ENCODE results near the gene DCAF7.

The DCAF7 gene

GRCh38 chr17:63525190-63525946 is 24.9 kb upstream of the DCAF7 start:
- DNase-seq, result no peak

- DNase-seq, result no peak
Observed at GRCh38 chr17:63526861-63527260, 23.4 kb upstream of the DCAF7 start.

- no peak for DNase-seq
Observed at GRCh38 chr17:63528183-63528582, 22.1 kb upstream of the DCAF7 start.

GRCh38 chr17:63529711-63530556 is 20.3 kb upstream of the DCAF7 start:
- no peak for DNase-seq

DNA sequence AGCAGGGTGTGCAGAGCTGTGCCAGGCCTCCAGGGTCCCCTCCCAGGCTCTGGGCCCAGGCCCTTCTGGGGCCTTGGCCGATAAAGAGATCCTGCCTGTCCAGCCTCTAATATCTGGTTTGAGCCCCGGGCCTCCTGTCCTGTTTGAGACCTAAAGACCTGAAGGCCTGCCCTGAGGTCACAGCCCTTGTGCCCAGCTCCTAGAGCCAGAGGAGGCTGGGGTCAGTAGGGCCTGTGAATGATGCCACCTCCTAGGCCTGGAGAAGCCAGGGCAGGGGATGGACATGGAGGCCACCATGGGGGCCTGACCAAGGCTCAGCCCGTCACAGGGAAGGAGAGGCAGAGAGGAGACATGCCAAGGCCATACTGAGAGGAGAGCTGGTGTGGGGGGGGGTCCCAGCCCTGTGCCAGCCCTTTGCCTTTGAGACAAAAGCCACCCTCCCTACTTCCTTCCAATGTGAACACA is 19.7 kb upstream of the DCAF7 start:
- no peak for DNase-seq

DNA sequence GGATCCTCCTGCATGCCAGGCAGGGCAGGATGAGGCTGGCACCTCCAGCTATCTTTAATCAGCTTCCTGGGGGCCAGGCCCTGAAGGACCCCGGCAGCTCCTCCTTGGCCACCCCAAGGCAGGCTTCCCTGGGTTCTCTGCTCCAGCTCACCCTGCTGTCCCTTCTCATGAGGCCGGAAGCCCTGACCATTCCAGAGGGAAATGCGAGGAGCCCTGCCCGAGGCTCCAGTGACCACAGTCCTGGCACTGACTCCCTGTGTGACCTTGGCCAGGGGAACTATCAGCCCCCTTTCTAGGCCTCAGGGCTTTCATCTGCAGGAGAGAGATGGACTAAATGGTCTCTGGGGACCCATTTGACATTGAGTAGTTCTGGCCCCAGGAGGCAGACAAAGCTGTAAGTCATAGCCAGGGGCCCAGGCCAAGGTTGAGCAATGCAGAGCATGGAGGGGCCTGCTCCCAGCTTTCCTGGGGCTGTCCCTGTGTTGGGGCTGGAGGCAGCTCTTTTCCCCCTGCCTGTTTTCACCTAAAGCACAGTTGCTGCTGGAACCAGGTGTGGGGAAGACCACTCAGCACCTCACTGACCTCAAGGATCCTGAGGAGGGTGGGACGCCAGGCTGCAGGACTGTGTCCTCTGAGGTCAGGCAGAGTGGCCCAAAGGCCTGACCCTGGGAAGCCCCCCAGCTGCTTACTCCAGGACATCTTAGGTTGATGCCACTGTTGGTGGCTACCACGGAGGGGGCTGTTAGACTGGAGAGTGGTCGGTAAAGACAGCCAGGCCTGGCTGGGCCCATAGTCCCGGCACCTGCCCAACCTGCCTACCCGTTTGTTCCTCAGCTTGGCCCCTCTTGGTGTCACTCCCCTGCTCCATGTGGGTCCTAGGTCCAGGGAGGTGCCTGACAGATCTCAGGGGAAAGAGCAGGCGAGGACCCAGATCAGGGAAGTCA is 19.0 kb upstream of the DCAF7 start:
- DNase-seq, result no peak

GRCh38 chr17:63533433-63534077 is 16.7 kb upstream of the DCAF7 start:
- no peak for DNase-seq

DNA sequence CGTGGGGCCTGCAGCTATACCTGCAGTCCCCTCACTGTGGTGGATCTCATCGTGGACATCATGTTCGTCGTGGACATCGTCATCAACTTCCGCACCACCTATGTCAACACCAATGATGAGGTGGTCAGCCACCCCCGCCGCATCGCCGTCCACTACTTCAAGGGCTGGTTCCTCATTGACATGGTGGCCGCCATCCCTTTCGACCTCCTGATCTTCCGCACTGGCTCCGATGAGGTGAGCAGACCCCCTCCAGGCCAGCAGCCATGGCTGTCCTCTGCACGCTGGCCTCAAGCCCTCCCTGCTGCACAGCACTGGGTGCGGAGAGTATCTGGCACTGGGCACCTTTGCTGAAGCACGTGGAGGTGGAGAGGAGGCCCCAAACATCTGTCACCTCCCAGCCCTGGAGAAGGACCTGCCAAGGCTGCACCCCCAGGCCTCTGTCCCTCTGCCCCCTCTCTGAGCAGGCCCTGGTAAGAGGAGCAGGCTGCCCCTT is 16.2 kb upstream of the DCAF7 start:
- DNase-seq, result no peak

DNA sequence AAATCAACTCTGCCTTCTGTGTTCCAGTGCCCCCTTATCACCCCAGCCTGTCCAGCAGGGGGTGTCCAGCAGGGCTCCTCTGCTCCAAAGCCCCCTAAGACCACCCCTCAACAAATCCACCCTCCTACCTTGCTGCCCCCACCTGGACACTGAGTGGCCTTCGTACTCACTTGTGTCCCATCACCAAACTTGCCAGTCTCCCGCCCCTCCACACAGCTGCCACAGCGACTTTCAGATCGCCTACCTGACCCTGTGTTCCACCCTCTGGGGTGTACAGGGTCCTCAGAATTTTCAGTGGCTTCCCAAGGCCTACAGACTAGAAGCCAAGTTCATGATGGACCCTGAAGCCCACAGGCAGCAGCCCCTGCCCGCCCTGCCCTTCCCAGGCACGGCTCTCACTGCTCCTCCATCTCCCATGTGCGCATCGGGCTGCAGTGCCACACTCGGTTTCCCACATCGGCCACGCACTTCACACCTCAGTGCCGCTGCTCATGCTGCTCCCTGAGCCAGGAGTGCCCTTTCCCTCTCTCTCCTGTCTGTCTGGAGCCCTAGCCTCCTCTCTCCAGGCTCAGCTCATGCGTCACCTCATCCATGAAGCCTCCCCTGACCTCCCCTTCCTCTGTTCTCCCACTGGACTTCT is 15.3 kb upstream of the DCAF7 start:
- no peak for DNase-seq

DNA sequence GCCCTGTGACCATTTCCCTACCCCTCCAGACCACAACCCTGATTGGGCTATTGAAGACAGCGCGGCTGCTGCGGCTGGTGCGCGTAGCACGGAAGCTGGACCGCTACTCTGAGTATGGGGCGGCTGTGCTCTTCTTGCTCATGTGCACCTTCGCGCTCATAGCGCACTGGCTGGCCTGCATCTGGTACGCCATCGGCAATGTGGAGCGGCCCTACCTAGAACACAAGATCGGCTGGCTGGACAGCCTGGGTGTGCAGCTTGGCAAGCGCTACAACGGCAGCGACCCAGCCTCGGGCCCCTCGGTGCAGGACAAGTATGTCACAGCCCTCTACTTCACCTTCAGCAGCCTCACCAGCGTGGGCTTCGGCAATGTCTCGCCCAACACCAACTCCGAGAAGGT is 14.6 kb upstream of the DCAF7 start:
- no peak for DNase-seq

DNA sequence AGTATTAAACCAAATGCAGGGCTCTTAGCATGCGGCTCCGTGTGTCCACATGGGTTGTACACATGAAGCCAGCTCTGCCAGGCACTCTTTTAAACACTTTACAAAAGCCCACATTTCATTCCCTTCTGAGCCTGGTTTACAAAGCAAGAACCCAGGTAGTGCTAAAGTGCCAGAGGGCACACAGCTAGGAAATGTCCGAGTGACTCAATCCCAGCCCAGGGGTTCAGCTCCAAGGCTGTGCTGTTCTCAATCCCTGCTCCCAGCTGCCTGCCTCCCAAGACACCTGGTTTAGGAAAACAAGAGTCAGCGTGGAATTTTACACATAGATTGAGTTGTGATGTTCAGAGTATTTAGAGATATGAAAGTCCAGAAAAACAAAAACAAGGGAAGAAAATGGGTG is 13.3 kb upstream of the DCAF7 start:
- DNase-seq, result no peak

- no peak for DNase-seq
Observed at GRCh38 chr17:63537991-63538692, 12.1 kb upstream of the DCAF7 start.

GRCh38 chr17:63538693-63539595 is 11.3 kb upstream of the DCAF7 start:
- no peak for DNase-seq

- no peak for DNase-seq
Observed at GRCh38 chr17:63540590-63540989, 9.7 kb upstream of the DCAF7 start.

DNA sequence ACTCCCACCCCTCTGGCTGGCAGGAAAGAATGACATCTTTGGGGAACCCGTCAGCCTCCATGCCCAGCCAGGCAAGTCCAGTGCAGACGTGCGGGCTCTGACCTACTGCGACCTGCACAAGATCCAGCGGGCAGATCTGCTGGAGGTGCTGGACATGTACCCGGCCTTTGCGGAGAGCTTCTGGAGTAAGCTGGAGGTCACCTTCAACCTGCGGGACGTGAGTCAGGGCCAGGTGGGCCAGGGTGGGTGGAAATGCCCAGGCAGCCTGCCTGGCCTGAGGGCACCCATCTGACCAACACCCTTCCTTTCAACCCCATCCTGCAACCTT is 8.1 kb upstream of the DCAF7 start:
- no peak for DNase-seq

- no peak for DNase-seq
Observed at GRCh38 chr17:63542942-63543821, 7.1 kb upstream of the DCAF7 start.

DNA sequence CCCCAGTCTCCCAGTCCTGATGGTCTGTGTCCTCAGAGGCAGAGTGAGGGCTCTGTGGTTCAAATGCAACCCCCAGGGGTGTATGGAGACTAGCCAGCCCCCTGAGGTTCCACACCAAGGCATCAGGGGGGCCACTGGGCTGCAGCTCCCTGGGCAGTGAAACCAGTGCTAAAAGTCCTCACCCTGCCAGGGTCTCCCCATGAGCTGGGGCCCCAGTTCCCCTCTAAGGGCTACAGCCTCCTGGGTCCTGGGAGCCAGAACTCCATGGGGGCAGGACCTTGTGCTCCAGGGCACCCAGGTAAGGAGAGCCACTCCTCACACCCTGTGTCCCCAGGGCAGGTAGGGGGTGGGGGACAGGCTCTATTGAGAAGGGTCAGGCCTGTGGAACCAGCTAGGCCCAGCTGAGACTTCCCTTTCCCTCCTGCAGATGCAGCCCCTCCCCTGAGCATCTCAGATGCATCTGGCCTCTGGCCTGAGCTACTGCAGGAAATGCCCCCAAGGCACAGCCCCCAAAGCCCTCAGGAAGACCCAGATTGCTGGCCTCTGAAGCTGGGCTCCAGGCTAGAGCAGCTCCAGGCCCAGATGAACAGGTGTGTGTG is 6.4 kb upstream of the DCAF7 start:
- no peak for DNase-seq

DNA sequence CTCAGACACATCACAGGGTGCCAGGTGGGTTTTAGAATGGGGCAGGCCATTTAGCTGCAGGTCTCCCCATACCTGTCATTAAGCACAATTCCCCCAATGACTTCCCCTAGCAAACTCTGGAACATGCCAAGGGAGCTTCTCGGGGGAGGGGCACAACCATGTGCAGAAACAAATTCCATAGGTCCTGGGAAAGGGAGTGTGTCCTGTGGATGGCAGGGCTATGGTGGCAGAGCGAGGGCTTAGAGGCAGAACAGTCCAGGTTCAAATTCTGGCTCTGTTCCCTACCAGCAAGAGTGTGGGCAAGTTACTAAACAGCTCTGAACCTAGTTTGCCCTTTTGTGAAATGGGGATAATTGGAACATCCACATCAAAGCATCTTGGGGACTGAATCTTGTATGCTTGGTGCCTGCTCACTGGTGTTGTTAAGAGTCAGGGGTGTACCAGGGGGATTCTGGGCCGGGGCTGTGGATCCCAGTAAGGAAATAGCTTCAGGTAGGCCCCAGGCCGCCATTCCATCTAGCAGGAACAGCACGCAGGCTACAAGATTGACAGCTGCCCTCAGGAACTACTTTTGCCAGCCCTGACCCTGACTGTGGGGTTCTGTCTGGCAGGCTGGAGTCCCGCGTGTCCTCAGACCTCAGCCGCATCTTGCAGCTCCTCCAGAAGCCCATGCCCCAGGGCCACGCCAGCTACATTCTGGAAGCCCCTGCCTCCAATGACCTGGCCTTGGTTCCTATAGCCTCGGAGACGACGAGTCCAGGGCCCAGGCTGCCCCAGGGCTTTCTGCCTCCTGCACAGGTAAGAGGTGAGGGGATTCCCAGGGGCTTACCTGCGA is 5.6 kb upstream of the DCAF7 start:
- DNase-seq, result no peak

Data from T-helper 9 cell (primary cell).